Fibroblast of mammary gland (primary cell): ENCODE data around the gene TJP1.
"Not testable (repeated sequence)": the region's sequence is repeated elsewhere in the genome, so short reads cannot be mapped to it uniquely, and the experiment has no call there.

ENCODE experiments used
- DNase-seq: peaks from one replicate; pipeline ENCODE4 v3.0.0-alpha.2; 2010; ENCODE audit warnings: low read depth
- H3K4me3 ChIP-seq: 2 replicates; pipeline ENCODE4 v1.5.1; 2011; ENCODE audit warnings: low read depth, mild to moderate bottlenecking, low read length, moderate library complexity; ENCODE audit not compliant: control insufficient read depth
- TF ChIP-seq, protein P1 (sequence below): conservative IDR thresholded peaks from 2 replicates; pipeline ENCODE4 v1.5.1; 2011; ENCODE audit warnings: low read depth, low read length, inconsistent platforms; ENCODE audit not compliant: control insufficient read depth, insufficient read depth

The TJP1 gene

DNA sequence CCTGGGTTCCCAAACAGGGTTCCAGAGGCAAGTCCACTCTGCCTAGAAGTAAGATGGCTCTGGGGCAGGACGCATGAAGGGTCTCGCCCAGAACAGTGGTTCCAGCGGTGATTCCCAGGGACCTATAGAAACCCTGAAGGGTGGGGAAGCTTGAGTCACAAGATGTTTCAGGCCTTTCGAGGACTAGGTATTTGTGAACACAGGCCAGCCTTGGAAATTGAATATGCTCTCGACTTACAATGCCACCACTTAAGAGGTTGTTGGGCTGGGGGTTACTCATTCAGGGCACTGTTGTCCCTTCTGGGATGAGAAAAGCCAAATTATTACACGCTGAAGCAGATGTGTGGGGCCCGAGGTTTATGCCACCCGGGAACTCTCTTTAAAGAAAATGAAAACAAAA is 152.0 kb downstream of the TJP1 start:
- H3K4me3 ChIP-seq: no peak overlapping the region
- no peak for DNase-seq
- TF ChIP-seq, protein P1, sequence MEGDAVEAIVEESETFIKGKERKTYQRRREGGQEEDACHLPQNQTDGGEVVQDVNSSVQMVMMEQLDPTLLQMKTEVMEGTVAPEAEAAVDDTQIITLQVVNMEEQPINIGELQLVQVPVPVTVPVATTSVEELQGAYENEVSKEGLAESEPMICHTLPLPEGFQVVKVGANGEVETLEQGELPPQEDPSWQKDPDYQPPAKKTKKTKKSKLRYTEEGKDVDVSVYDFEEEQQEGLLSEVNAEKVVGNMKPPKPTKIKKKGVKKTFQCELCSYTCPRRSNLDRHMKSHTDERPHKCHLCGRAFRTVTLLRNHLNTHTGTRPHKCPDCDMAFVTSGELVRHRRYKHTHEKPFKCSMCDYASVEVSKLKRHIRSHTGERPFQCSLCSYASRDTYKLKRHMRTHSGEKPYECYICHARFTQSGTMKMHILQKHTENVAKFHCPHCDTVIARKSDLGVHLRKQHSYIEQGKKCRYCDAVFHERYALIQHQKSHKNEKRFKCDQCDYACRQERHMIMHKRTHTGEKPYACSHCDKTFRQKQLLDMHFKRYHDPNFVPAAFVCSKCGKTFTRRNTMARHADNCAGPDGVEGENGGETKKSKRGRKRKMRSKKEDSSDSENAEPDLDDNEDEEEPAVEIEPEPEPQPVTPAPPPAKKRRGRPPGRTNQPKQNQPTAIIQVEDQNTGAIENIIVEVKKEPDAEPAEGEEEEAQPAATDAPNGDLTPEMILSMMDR: no peak

DNA sequence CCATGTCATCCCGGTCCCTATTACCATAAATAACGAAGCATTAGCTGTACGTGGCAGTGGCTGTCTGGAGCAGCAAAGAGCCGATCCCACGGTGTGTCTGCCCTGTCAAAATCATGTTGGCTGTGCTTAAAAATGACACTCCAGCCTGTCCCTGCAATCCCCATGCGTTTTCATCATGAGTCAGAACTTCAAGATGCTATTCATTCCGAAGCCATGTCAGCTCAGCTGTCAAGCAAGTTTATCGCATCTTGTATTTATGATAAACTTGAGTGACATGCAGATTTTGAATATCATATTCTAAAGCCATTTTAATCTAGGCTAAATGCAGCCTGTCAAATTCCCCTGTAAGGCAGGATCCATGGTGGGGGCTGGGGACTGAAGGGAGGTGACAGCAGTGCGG is 152.4 kb downstream of the TJP1 start:
- TF ChIP-seq, protein P1: no peak
- no peak overlapping the region for H3K4me3 ChIP-seq
- no peak for DNase-seq

DNA sequence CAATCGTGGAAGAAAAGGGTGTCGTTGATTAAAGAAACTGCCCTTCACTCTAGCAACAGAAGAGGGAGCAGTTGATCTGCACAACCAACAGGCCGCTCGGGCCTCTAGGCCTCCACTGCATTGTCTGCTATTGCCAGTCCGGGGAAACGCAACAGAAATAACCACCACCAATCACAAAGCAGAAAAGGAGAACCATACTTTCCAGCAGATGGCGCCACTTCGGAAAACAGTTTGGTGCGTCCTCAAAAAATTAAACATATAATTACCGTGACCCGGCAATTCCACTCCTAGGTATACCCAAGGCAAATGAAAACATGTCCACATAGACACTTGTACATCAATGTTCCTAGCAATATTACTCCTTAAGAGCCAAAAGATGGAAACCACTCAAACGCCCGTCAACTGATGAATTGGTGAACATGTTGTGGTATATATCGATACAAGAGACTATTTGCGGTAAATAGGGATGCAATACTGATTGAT is 154.1 kb downstream of the TJP1 start:
- TF ChIP-seq, protein P1: peak; percentile 83
- H3K4me3 ChIP-seq: no peak overlapping the region
- DNase-seq: peak; percentile 89

DNA sequence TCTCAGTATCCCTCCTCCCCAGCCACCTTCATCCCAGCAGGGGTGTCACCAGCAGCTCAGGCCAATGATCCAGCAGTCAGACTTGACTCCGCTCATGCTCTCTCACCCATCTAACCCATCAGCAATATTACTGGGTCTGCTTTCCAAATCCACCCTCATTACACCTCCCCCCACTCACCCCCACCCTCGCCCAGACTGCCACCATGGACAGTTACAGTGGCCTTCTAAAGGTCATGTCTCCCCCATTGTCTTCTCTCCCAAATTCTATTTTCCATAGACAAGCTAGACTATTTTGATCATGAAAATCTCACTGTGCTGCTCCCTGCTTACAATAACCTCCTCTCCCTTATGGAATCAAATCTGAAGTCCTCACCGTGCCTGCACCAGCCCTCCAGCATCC is 156.0 kb downstream of the TJP1 start:
- TF ChIP-seq, protein P1: no peak
- DNase-seq: no peak
- H3K4me3 ChIP-seq: no peak overlapping the region

DNA sequence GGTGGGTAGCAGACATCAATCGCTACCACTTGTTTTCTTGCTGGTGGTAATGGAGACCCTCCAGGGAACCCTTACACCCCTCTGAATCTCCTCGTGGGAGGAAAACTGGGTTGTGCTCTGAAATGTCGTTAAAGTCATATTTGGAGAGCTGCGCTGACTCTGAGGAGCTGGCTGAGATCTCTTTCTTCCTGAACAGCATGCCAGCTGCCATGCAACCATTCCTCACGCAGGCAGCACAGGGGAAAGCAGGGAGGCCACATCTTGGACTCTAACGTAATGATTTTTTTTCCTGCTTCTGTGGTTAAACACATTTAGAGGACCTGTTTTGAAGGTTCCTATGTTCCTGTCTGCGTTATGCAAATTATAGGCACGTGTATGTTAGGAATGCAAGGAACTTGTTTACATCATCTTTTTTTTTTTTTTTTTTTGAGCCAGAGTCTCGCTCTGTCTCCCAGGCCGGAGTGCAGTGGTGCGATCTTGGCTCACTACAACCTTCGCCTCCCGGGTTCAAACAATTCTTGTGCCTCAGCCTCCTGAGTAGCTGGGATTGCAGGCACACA is 156.7 kb downstream of the TJP1 start:
- DNase-seq: no peak
- no peak overlapping the region for H3K4me3 ChIP-seq
- TF ChIP-seq, protein P1: no peak

DNA sequence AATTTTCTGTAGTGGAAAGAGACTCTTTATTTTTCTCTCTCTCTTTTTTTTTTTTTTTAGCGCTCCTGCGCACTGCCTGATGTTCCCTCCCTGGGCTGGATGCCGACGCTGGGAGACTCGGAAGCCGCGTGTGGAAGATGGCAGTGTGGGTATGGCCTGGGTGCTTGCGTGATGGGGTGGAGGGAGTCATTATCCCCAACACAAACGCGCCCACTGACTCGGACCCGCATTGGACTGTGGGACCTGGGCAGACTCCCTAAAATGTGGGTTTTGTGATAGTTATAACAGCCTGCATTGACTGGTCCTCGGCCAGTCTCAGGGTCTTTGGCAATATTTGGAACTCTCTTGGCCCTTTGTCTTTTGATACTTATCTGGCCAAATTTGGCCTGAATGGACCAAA is 157.9 kb downstream of the TJP1 start:
- TF ChIP-seq, protein P1: no peak
- no peak for DNase-seq
- no peak overlapping the region for H3K4me3 ChIP-seq

DNA sequence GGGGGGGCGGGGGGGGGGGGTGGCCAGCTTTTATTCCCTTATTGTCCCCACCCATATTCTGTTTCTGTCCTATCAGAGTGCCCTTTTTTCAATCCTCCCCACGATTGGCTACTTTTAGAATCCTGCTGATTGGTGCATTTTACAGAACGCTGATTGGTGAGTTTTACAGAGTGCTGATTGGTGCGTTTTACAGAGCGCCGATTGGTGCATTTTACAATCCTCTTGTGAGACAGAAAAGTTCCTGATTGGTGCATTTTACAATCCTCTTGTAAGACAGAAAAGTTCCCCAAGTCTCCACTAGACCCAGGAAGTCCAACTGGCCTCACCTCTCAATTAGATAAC is 164.8 kb downstream of the TJP1 start:
- not testable (repeated sequence) for DNase-seq

More for the DNA sequence above, 164.8 kb downstream of the TJP1 start:
- not testable (repeated sequence) for H3K4me3 ChIP-seq
